RCC 7860 (cell line): ENCODE data around the gene TDRD15.
"Not testable (repeated sequence)": the region's sequence is repeated elsewhere in the genome, so short reads cannot be mapped to it uniquely, and the experiment has no call there.

Source experiments
- DNase-seq: peaks from one replicate; pipeline ENCODE4 v3.0.0-alpha.2; 2015; ENCODE audit warnings: low spot score
- FAIRE-seq: peaks from 2 replicates; lab custom pipeline; 2012; peaks lifted over from hg19 to GRCh38; lab: Jason Lieb, UNC

The TDRD15 gene

DNA sequence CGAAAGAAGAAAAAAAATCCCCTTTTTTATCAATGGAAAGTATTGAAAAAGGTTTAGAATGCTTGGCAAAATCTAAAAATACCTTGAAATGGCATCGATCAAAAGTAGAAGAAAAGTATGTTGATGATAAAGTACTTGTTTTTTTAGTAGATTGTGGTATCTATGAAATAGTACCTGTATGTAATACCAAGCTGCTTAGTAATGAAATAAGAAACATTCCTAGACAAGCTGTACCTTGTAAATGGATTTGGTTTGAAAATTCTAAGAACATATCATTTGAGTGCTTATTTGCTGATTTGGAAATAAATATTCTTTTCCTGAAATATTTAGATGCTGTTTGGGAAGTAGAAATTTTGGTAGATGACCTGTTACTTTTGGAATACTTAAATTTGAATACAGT, 18.4 kb downstream of the TDRD15 start:
- FAIRE-seq (no peak), DNase-seq (no peak)

DNA sequence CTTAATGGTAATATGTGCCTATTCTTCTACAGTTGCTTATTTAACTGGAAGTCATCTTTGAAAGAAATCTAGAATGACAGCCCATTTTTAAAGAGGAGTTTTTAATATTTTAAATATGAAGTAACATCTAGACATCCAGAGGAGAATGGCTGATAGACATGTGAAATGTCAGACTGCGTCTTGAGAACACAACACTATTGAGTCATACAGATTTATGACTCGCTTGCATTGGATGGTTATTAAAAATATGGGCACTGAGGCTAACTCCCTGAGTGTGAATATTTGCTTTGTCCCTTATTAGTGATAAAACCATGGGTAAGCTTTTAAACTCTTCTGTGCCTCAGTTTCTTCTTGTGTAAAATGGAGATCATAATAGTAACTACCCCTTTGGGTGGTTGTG, 22.9 kb downstream of the TDRD15 start:
- no peak for FAIRE-seq

DNA sequence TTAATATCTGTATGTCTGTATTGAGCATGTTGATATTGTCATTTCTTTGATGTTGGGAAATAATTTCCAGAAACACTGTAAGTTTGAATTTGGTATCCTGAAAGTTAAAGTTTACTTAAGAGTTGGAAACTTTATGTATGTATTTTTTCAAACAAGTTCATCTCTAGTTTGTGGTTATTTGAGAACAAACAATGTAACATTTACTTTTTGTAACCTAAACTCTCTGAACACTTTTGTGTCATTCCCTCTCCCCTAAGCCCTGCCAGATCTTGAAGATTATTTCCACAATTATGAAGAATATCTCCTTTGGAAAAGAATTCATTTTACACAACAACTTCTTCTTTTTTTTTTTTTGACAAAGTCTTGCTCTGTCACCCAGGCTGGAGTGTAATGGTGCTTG, 24.9 kb downstream of the TDRD15 start:
- FAIRE-seq (no peak), DNase-seq (no peak)

More for the DNA sequence above, 22.9 kb downstream of the TDRD15 start:
- no peak for DNase-seq

DNA sequence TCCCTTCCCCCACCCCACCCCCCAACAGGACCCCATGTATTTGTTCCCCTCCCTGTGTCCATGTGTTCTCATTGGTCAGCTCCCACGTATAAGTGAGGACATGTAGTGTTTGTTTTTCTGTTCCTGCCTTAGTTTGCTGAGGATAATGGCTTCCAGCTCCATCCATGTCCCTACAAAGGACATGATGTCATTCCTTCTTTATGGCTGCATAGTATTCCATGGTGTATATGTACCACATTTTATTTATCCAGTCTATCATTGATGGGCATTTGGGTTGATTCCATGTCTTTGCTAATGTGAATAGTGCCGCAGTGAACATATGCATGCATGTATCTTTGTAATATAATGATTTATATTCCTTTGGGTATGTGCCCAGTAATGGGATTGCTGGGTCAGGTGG, 27.5 kb downstream of the TDRD15 start:
- DNase-seq, FAIRE-seq: not testable (repeated sequence)

DNA sequence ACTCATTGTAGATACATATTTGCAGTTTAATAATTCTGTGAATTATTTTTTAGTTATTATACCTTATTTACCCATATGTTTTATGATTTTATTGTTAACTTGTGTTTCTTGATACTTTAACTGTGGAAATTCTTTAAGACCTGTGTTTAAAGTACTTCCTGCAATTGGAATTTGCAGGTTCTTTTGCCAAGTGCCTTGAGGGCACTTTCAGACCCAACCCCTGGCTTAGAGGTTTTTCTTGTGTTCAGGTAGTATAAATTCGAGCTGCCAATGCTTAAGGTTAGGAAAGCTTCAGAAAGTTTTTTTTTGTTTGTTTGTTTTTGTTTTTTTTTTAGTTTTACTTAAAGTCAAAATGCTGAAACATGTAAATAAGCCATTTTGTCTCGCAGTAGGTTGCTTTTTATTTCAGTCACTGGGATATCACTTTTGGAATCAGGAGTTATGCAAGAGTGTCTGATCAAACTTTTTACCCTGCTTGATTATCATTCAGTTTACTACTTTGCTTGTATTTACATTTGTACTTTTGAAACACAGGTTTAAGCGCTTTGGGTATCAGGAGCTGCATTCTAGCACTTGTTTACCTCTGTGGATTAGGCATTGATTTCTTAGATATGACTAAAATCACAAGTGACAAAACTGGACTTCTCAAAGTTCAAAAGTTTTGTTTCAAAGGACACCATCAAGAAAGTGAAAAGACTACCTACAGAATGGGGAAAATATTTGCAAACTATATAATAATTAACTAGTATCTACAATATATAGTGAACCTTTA, 31.8 kb downstream of the TDRD15 start:
- FAIRE-seq: no peak
- no peak for DNase-seq

- DNase-seq (no peak), FAIRE-seq (no peak)
Observed at GRCh38 chr2:21161122-21161521, 37.4 kb downstream of the TDRD15 start.

DNA sequence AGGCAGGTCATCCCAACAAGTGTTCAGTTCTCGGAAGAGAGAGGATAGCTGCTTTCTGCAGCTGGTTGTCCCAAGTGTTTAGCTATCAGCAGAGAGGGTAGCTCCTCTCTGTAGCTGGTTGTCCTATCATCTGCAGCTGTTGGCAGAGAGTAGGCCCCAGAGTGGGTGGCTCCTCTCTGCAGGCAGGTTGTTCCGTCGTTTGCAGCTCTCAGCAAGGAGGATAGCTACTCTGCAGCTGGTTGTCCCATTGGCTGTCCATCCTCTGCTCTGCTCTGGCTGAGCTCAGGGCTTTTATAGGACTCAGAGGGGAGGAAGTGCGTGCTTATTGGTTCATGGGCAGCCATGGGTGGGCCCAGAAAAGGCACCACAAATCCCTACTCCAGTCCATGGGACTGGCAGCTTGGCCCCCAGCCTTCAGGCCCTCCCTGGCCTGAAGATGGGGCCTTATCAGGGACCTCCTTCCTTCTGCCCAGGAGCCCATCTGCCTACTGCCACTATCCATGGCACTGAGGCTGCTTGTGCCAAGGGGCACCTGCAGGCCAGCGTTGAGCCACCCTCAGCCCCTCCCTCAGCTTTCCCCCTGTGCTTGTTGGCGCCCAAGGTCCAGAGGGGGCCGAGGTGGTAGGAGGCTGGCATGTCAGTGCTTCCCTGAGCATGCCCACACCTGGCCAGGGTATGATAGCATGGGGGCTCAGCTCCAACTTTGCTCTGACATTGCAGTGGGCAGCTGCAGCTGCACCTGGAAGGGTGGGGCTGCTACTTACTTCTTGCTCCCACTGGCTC, 38.3 kb downstream of the TDRD15 start:
- DNase-seq (no peak), FAIRE-seq (no peak)

GRCh38 chr2:21162615-21162878, 38.8 kb downstream of the TDRD15 start:
- FAIRE-seq: no peak
- no peak for DNase-seq

GRCh38 chr2:21163213-21163612, 39.4 kb downstream of the TDRD15 start:
- FAIRE-seq (no peak), DNase-seq (no peak)

DNA sequence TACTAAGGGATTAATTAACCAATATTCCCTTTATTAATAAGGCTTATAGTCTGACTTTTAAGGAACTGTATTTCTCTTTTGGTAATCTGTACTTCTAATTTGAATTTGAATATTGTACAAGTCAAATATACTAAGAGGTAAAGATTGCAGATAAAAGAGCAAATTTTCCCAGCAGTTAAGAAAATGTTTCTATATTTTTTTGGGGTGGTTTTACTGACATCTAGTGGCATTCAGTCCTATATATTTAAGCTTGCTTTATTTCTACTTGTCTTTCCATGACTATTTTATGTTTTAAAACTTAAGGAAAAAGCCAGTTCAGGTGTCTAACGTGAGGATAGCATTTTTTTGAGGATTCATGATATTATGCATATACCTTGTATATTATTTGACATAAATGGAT, 41.6 kb downstream of the TDRD15 start:
- DNase-seq (no peak), FAIRE-seq (no peak)

DNA sequence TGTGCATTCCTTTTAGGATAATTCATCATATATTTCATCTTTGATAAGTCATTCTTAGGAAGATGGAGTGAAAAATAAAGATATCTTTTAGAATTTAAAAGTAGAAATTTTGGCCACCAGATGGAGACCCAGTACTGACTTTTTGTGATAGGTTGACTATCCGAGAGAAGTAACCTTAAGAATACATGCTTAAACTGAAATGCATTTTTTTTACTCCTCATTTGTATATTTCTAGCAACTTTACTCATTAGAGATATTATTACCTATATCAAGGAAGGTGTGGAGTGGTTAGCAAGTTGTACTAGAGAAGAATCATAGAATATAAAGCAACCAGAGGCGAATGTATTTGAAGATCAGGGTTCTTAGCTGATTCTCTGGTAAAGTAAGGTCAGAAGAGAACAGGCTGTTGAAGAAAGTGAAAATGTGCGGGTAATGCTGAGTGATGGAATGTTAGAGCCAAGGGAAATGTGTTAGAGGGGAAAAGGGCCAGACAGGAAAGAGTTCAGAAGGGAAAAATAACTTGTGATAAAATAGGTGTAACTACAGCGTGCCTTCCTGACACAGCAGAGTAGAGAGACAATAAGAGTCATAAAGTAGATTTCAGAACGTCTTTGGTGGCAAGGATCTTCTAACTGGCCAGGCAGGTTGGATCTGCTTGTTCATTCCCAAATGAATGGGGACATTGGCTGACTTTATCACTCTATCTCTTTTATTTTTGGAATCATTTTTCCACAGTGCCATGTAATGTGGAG, 52.3 kb downstream of the TDRD15 start:
- no peak for DNase-seq
- no peak for FAIRE-seq

DNA sequence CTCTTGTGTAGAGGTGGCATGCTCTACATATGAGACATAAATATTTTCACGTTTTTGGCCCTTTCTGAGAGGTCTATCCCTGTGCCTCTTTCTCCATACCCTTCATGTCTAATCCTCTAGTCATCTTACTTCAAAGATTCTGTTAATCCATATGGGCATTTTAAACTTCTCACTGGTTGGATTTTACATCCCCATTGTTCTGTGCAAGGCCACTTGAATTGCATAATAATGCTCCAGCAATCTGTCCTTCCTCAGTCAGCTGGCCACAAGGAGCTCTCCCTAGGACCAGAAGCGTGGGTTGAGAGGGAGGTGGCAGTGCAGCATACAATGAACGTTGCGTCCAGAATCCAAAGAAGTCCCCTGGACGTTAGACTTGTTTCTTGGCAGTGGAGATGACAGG, 58.2 kb downstream of the TDRD15 start:
- FAIRE-seq: no peak

DNA sequence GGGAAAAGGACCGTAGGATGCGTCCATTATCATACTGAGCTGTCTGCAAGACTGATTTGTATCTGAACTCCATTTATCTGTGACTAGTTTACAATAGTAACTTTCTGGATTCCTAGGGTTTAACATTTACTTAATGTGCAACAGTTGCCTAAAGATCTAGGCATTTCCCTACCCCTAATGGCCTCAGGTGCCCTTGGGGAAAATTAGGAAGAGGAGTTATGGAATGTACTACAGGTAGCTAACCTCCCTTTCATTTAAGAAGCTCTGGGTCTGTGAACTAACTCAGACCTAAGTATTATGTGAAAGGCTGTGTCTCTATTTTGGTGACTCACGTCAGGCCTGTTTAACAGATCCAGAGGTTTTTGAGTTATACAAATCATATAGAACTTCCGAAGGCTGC, 59.5 kb downstream of the TDRD15 start:
- DNase-seq: no peak
- FAIRE-seq: no peak

More for the DNA sequence above, 58.2 kb downstream of the TDRD15 start:
- no peak for DNase-seq

- FAIRE-seq (no peak), DNase-seq (no peak)
Observed at GRCh38 chr2:21183726-21184125, 60.0 kb downstream of the TDRD15 start.

DNA sequence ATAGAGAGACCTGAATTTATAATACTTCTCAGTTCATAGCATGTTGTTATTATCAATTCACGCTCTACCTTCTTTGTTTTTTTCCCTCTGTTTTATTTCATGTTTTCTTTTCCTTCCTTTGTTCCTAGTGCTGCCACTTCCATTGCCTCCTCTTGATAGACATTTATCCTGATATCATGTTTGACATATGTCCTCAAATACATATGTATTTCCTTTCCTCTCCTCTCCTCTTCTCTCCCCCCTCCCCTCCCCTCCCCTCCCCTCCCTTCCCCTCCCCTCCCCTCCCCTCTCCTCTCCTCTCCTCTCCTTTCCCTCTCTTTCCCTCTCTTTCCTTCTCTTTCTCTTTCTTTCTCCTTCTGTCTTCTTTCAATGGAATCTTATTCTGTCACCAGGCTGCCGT, 67.8 kb downstream of the TDRD15 start:
- FAIRE-seq: no peak

More for the DNA sequence above, 67.8 kb downstream of the TDRD15 start:
- no peak for DNase-seq
